Measurements from ENCODE around the gene NINJ1.
"Not testable (repeated sequence)": the region's sequence is repeated elsewhere in the genome, so short reads cannot be mapped to it uniquely, and the experiment has no call there.

The NINJ1 gene

DNA sequence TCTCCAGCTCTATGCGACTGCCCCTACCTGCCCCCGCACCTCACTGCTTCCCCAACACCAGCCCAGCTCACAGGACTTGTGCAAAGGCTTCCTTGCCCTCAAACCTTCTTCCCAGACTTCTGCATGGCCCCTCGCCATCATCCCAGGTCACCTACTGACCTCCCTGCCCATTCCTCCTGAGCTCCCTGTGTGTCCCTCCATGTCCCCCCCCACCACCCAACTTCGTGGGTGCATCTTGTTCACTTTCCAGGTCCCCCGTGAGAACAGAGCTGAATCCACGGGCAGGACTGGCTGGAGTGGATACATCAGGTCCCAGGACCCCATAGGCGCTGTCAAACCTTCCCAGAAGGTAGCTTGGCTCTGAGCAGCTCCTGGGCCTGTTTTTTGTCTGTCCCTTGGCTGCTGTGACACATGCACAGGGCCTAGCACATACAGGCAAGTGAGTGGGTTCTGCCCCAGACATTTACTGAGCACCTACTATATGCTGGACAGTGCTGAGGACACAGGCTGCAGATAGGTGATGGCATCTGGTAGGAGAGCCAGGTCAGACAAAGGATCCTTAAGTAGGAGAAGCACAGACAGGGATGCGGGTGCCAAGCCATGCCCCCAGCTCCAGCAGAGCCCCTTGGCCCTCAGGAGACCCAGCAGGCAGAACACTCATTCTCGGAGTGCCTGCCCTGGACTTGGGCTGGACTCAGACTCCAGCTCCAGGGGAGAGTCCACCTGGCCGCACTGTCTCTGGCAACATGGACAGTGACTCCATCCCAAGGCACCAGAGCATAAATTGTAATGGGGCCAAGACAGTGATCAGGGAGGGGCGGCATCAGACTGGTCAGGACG lies 15.0 kb downstream of the NINJ1 start:
- no peak for DNase-seq (ENCODE audit: low read depth)

DNA sequence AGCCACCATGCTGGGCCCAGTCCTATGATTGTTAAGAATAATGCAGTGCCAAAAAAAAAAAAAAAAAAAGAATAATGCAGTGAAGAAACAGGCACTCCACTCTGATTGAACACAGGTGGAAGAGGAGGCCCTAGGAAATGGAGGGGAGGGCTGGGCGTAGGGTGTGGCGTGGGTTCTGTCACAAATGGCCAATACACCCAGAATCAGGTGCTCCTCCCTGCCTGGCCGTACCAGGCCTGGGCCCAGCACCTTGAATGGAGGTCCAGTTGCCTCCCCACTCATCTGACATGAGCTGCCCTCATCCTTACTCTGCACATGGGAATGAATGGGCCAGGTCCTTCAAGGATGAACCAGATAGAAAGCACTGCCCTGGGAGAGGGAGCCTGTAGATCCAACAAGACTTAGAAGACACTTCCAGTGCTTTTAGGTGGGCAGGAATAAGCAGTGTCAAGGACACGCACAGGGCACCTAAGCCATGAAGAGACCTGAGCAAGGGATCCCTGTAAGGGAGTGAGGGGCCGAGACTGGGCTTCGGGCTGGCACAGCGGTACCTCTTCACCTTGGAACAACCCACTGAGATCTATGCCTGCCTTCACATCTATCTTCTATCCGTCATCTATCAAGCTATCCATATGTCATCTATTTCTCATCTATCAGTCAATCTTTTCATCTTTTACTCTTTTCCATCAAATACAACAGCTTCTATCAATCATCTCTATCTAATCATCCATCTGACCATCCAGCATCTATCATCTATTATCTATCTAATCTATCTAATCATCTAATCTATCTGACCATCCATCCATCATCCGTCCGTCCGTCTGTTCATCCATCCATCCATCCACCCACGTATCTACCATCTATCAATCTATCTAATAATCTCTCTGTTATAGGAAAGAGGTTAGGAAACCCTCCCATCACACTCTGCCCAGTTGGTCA lies 15.9 kb downstream of the NINJ1 start:
- no peak for DNase-seq (ENCODE audit: low read depth)

DNA sequence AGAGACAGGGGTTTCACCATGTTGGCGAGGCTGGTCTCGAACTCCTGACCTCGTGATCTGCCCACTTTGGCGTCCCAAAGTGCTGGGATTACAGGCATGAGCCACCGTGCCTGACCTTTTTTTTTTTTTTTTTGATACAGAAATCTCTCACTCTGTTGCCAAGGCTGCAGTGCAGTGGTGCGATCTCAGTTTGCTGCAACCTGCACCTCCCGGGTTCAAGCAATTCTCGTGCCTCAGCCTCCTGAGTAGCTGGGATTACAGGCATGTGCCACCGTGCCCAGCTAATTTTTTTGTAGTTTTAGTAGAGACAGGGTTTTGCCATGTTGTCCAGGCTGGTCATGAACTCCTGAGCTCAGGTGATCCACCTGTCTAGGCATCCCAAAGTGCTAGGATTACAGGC lies 16.5 kb downstream of the NINJ1 start:
- DNase-seq (ENCODE audit: low read depth) = not testable (repeated sequence)

DNA sequence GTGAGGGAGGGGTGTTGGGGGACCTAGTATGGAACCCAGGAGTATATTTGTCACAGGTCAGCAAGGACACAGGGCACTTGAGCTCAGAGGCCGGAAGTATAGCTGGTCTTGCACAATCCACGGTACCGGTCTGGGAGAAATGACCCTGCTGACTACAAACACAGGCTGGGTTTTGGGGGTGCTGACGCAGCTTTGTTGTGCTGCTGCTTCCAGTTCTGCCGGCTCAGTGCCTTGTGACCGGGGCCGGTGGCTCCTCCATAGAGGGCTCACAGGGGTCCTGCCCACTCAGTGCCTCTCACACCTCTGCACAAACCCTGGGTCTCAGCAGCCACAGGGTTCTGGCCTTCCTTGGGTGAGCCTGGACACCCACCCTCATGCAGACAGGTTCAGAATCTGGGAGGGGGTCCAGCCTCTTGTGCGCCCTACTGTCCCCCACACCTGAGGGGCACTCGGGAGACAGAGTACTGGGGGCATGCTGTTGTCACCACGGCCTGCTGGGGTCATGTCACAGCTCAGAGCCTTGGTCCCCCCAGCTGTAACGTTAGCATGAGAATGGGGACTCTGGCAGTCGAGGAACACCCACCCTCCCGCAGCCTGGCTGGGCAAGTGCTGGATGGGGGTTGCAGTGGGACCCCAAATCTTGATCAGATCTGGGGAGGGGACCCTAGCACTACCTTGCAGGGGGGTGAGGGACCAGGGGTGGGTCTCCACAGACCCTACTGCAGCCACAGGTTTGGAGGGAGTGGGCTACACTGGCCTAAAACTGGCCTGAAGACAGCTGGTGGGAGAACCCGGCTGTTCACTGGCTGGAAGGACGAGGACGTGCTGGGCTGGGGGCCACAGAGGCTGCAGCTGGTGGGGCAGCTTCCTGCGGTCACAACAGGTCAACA lies 17.7 kb downstream of the NINJ1 start:
- DNase-seq (ENCODE audit: low read depth) = peak; percentile 74

DNA sequence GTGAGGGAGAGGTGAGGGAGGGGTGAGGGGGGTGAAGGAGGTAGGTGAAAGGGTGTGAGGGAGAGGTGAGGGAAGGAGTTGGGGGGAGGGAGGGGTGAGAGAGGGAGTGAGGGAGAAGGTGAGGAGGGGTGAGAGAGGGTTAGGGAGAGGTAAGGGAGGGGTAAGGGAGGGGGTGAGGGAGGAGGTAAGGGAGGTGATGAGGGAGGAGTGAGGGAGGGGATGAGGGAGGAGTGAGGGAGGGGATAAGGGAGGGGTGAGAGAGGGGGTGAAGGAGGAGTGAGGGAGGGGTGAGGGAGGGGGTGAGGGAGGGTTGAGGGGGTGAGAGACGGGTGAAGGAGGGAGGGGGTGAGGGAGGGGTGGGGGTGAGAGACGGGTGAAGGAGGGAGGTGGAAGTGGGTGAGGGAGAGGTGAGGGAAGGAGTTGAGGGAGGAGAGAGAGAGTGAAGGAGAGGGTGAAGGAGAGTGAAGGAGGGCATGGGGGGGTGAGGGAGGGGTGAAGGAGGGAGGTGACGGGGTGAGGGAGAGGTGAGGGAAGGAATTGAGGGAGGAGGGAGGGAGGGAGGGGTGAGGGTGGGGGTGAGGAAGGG lies 18.5 kb downstream of the NINJ1 start:
- DNase-seq (ENCODE audit: low read depth) = no peak

DNA sequence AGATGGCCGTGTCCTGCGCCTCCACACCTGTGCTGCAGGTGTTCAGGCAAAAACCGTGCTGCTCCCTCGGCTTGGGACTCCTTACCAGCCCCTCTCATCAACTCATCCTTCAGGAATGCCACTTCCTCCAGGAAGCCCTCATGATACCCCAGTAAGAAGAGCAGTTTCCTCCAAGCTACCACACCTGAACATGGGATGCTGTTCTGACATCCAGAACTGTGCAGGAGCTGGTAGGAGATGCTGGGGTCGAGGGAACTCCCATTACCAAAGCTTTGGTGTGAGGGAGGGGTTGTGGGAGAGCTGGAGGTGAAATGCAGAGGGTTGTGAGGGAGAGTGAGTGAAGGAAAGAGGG lies 19.1 kb downstream of the NINJ1 start:
- DNase-seq (ENCODE audit: low read depth) = no peak

DNA sequence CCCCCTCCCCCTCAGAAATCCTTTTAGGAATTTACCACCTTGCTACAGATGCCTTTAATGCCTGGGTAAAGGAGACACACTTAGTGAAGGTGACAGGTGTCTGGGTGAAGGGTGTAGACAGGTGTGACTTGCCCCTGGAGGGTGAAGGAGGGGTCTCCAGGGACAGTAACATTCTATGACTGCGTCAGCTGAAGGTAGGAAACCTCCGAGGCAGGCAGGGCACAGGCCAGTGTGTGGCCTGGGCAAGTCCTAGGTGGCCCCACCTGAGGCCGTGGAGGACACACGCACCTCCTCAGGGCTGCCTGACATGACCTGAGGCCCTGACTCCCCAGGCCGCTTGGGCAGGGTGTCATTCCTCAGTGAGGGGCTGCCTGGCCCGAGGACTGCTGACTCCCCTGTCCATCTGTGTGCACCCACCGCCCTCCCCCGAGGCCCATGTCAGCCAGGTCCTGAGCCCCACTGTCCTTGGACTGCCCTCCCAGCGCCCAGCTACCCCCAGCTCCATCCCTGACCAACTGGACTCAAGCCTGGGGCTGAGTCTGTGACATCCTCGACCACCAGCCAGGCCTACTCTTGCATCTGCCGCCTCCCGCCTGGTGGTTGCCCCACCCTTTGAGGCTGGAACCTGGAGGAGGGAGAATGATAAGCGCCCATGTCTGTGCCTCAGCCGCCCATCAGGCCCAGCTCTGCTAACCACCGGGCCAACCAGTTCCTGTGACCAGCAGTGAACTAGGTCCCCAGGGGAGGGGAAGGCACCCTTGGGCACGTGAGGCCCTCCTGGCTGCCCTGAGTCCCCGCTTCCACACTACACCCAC lies 19.7 kb downstream of the NINJ1 start:
- no peak for DNase-seq (ENCODE audit: low read depth)

DNA sequence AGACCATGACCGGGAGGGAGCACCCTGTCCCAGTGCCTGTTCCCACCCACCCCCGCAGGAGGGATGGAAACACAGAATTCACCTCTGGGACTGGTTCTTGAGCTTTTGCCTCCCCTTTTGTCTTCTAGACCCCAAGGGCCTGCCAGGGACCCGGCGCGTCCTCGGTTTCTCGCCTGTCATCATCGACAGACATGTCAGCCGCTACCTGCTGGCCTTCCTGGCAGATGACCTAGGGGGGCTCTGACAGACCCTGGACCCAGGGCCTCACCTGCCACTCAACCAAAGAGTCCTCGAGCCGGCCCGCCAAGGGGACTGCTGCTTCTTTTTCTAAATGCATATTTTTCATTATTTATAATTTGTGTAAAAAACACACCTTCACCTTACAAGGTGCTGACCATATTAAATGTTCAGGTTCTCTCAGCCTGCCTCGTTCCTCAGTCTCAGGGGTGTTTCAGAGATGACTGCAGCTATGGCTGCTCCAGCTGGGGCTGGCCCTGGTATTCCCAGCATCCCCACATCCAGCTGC lies 21.1 kb downstream of the NINJ1 start:
- no peak for DNase-seq (ENCODE audit: low read depth)

DNA sequence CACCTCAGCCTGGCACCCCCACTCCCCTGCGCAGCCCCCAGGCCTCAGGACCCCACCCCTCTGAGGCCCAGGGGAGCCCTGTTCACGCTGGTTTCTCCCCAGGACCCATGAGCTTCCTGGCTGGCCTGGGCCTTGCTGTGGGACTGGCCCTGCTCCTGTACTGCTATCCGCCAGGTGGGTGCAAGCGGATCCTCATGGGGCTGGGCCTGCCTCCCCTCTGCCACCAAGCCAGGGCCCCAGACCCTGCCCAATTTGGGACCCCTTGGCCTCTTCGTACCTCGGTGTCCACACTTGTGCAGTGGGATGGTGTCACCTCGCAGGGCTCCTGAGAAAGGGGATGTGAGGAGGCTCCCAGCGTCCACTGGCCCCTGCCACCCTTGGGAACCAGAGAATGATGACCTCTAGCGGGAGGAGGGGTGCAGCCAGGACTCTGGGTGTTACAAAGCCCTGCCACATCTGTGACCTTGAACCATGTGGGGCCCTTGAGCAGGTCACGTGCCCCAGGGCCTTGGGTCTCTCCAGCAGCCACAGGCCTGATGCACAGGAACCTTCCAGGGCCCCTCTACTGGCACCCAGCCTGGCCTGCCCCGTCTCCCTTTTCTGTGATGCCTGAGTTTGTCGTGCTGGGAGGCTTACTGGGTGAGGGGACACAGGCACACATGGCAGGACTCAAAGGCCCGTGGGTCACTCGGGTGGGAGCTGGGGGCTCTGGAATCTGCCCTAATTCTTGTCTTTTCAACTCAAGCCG lies 21.8 kb downstream of the NINJ1 start:
- DNase-seq (ENCODE audit: low read depth) = no peak

DNA sequence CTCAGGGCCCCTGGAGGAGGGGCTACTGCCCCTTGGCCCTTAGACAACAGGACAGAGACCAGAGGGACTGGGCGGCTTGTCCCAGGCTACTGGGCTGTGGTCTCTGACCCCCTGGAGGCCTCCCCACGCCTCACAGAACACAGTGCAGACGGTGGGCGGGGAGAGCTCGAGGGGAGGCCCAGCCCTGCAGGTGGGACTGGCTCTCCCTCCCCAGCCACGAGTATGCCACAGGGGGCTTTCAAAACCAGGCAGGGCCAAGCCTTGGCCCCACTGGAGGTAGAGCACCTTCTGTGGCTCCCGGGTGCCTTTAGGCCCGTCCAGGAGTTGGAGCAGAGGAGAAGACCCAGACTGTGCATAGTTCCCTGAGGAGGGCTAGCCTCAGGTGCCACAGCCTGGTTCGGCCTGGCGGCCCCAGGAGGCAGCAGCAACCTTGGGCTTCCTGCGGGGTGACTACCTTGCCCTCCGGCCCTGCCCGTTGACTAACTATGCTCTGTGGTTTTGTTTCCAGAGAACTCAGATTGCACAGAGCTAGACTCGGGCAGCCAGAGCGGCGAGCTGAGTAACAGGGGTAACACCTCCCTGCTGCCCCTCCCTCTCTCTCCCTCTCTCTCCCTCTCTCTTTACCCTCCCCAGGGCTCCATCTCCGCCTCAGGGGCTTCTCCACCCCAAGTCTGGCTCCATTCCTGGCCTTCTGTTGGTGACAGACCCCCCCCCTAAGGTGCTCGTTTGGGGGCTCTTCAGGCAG lies 22.5 kb downstream of the NINJ1 start:
- no peak for DNase-seq (ENCODE audit: low read depth)

DNA sequence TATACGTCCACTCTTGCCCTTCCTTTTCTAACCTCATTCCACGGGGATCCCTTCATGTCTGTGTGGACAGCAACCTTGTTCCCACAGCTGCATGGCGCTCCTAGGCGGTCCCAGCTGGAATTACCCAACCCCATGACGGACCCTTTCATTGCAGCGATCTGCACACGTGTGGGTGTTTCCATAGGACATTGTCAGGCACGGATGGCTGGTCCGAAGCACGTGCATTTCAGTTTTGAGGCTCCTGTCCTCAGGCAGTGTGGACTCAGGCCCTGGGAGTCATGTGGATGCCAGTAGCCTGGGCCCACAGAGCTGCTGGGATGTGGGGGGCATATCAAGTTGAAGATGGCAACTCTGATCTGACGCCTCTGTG lies 23.1 kb downstream of the NINJ1 start:
- no peak for DNase-seq (ENCODE audit: low read depth)

DNA sequence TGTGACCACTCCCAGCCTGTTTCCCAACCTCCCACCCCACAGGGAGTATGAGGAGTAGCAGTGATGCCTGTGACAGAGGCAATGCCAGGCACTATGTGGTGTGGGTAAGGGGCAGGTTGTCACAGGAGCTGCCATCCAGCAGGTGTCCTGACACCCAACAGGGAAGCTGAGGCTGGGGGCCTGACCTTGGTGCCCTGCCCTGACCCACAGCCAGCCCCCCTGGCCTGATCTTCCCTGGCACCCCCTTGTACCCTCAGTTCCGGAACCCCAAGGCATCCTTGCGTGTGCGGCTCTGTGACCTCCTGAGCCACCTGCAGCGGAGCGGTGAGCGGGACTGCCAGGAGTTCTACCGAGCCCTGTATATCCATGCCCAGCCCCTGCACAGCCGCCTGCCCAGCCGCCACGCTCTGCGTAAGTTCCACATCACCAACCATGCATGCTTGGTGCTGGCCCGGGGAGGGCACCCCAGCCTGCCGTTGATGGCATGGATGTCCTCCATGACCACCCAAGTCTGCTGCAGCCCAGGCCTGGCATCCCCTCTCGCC lies 23.7 kb downstream of the NINJ1 start:
- DNase-seq (ENCODE audit: low read depth) = no peak

DNA sequence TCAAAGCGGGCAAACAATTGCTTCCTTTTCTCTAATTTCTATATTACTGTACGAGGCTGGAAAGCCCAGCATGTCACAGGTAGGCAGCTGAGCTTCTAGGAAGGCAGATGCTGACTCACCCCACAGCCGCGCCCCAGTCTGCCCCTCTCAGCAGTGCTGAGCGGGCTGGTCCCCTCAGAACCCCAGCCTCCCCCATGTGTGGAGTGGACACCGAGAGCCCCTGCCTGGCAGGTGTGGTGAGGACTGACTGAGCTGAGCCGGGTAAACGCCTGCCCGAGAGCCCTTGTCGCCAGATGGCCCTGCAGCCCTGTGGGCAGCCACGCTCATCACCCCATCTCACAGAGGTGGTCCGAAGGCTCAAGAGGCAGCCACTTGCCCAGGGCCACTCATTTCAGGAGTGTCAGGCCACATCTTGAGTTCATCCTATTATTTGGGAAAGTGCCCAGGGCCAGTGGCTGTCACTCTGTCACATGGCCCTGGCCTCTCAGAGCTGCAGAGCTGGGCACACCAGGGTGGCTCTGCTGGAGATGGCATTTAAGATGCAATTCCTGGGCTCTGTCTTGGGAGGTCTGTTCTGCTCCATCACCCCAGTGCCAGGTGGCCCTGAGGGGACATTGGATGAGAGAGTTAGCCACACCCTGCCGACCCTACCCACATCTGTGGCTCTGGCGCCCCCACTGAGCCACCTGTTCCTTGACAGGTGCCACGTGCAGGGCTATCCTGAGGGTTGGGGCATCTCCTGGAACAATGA lies 25.6 kb downstream of the NINJ1 start:
- no peak for DNase-seq (ENCODE audit: low read depth)

DNA sequence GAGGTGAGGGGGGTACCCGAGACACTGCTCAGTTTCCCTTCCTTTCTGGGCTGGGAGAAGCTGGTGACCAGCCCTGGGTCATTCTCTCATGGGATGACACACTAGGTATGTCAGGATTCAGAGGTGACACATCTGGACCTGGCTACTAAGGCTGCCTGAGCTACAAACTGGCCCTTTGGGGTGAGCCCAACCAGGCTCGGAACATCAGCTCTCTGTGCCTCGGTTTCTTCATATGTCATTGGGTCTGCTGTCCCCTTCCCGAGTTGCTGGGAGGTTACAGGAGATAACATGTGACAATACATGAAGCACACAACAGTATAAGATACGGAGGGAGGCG lies 26.3 kb downstream of the NINJ1 start:
- no peak for DNase-seq (ENCODE audit: low read depth)

DNA sequence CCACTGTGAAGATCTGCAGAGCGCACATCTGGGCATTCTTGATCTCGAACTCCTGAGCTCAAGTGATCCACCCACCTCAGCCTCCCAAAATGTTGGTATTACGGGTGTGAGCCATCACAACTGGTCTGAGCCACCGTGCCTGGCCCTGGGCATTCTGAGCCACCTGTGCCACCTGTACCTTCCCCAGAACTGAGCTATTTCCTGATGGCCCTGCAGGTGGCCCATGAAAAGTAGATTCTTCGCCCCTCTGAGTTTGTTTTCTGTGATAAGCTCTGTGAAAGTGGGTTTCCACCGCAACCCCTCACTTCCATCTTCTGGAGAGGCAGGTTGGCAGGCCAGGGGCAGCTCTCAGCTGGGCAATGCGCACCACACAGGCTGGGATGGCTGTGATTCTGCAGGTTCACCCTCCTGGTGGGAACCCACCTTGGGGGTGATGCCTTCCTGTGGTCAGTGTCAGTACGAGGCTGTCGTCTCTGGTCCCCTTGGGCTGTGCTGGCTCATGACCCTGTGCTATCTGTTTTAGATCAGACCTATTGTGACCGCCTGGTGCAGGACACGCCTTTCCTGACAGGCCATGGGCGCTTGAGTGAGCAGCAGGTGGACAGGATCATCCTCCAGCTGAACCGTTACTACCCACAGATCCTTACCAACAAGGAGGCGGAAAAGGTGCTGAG lies 26.8 kb downstream of the NINJ1 start:
- no peak for DNase-seq (ENCODE audit: low read depth)

DNA sequence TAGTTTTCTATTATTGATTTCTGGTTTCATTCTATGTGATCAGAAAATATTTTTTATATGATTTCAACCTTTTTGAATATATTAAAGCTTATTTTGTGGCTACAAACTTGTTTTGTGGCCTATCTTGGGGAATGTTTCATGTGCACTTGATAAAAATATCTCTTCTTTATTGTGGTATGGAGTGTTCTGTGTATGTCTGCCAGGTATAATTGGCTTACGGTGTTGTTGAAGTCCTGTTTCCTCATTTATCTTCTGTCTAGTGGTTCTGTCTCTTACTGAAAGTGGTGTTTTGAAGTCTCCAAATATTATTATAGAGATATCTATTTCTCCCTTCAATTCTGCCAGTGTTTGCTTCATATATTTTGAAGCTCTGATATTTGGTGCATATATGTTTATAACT lies 28.4 kb downstream of the NINJ1 start:
- DNase-seq (ENCODE audit: low read depth) = no peak

DNA sequence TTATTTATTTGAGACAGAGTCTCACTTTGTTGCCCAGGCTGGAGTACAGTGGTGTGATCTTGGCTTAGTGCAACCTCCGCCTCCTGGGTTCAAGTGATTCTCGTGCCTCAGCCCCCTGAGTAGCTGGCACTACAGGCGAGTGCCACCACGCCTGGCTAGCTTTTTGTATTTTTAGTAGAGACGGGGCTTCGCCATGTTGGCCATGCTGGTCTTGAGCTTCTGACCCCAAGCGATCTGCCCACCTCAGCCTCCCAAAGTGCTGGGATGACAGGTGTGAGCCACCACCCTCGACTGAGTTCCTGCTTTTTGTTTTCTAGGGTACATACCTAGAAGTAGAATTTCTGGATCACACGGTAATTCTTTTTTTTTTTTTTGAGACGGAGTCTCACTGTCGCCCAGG lies 33.0 kb downstream of the NINJ1 start:
- DNase-seq (ENCODE audit: low read depth) = not testable (repeated sequence)

DNA sequence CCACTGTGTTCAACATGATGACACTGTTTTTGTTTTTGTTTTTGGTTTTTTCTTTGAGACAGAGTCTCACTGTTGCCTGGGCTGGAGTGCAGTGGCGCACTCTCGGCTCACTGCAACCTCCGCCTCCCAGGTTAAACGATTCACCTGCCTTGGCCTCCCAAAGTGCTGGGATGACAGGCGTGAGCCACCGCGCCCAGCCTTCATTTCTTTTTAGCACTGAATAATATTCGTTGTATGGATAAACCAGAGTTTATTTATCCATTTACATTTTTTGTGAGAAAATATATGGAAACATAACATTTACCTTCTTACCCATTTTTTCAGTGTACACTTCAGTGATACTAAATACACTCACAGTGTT lies 33.8 kb downstream of the NINJ1 start:
- DNase-seq (ENCODE audit: low read depth) = no peak
